Fibroblast of lung (primary cell): ENCODE measurements around the gene SERPINB5.

Experiments used
- CTCF ChIP-seq, 2 donors: IDR thresholded peaks in 1 of 2; conservative IDR thresholded peaks in 1 of 2; 1 replicate in 1 of 2; 2 replicates in 1 of 2; pipeline ENCODE4 v1.5.1; 2011 to 2012; ENCODE audit warnings: low read length in 2 of 2, control low read depth in 1 of 2, inconsistent platforms in 1 of 2, low read depth in 1 of 2, mild to moderate bottlenecking in 1 of 2
- EZH2 ChIP-seq: IDR thresholded peaks from 2 replicates; pipeline ENCODE4 v1.5.1; 2012; ENCODE audit warnings: low read length, control low read depth, mild to moderate bottlenecking; ENCODE audit errors: missing control alignments

GRCh38 chr18:63444580-63444979 is 32.2 kb upstream of the SERPINB5 start:
- TF ChIP-seq CTCF (conservative IDR thresholded peaks at IDR 0.05 in 1 of 2, IDR thresholded peaks at IDR 0.05 in 1 of 2; ENCODE audit: low read depth in 1 of 2, low read length in 2 of 2) (no peak), EZH2 (no peak)
